Activated CD4-positive, alpha-beta T cell treated with anti-CD3 and anti-CD28 coated beads, Interleukin-2, amount 50 U/mL, for 4 hours (primary cell): ENCODE measurements around the gene ITIH1.

Experiments used
- DNase-seq, 2 experiments: peaks; one replicate each; pipeline ENCODE4 v3.0.0-alpha.2; 2020

Gene ITIH1

DNA sequence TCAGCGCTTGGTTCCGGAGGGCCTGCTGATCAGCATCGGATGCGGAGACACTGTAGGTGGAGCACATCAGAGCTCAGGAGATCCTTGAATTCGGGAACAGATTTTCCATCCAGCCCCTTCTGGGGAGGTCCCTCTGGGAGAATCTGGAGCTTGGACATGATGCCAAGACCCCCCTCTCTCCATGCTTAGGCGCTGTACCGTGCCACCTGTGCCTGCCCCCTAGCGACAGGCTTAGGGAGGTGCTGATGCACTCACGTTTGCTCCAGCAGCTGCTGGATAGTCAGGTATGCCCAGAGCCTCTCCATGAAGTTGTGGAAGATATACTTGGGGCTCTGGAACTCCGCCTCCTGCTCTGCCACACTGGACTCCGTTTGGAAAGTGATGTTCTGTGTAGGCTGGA, 43.3 kb downstream of the ITIH1 start:
- DNase-seq: no peak

DNA sequence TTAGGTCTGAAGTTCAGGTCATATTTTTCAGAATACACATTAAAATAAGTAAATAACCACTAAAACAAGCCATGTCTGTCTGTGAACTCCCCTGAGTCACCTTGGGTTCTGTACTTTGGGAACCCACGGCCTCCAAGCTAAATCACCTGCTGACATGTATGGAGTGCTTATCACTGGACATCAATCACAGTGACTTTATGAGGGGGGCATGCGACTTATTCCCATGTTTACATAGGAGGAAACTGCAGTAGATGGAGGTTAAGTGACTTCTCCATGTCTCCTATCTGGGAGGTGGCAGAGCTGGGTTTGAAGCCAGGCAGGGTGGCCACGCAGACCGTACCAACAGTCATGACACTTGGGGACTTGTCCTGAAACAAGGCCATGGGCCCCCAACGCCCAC, 45.0 kb downstream of the ITIH1 start:
- DNase-seq: no peak

DNA sequence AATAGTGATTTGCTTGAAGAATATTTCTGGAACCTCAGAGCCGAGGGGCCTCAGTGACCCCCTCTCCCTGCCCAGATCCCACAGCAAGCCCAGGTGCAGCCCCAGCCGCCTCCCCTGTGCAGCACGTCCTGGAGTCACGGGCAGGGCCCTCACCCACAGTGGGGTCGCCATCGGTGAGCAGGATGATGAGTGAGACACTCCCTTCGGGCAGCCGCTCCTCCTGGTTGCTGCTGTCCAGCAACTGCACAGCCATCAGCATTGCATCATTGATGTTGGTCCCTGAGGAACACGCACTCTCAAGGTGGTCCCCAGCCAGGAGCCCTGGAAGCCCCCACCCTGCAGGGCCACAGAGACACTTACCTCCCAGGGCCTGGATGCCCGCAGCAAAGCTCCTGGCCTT, 46.6 kb downstream of the ITIH1 start:
- DNase-seq: no peak

DNA sequence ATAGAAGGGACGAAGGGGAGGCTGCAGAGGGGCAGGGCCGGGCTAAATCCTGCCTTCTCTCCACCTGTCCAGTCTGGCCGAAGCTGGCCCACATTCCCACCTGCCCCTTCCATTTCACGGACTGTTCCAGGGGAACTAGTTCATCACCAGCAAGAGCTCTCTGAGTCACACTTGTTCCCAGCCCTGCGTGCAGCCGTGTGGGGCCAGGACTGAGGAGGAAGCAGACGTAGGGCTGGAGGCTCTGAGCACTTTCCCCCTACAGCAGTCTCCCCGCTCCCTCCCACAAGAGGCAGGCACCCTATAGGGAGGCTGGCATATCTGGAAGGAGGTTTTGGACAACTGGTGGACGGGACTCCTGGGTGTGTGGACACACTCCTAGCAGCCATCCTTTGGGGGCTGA, 50.0 kb downstream of the ITIH1 start:
- DNase-seq: no peak

DNA sequence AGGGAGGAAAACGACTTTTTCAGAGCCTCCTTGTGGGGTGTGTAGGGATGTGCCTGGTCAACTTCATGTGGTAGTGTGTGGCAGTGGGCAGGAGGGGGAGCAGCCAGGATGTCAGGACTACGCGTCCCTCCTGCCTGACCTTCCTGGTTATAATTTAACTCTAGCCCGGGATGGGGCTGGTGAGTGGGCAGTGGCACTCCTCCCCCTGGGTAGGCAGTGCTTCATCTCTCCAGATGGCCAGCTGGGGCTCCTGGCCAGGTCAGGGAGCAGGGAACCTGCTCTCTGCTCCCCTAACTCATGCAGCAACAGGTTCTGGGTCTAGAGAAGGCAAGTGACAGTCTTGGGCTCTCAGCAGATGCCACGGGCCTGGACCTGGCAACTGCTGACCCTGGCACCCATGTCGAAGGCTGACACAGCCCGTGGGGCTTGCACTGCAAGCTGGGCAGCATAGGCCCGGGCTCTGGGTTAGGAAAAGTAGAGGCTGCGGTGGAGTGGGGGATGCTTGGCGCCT, 50.5 kb downstream of the ITIH1 start:
- no peak for DNase-seq

DNA sequence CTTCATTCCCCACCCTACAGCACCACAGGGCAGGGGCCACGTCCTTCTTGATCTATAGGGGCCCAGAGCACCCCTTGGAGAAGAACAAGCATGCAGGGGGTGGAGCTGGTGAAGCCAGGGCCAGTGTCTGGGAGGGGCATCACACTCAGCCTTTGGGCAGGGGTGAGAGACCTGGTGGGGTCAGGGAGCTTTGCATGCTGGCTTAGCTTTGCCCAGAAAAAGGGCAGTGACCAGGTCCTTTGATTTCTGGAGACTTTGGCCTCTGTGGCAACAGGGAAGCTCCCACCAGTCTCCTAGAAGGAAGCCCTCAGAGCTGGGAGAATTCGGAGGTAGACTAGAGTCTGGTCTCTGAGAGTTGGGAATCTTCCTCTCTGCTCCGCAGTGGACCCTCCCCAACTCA, 52.1 kb downstream of the ITIH1 start:
- no peak for DNase-seq

DNA sequence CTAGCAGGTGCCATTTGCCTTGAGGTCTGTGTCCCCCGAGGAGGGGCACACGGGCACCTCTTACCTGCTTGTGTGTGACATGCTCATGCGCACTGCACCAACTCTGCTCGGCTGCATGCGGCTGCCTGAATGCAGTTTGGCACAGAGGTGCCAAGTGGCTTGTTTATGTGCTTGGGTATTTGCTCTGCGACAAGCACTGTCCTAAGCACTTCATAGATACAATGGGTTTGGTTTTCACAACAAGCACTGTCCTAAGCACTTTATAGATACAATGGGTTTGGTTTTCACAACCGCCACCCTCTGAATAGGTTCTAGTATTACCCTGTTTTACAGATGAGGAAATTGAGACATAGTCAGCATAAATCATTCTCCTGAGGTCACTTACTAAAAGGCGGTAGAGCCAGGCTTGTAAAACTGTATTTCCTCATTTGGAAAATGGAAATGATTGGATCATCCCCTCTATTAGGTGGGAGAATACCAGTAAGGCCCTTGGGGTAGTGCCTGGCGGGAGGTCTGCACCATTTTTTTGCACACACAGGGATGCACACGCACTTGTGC, 52.6 kb downstream of the ITIH1 start:
- no peak for DNase-seq

DNA sequence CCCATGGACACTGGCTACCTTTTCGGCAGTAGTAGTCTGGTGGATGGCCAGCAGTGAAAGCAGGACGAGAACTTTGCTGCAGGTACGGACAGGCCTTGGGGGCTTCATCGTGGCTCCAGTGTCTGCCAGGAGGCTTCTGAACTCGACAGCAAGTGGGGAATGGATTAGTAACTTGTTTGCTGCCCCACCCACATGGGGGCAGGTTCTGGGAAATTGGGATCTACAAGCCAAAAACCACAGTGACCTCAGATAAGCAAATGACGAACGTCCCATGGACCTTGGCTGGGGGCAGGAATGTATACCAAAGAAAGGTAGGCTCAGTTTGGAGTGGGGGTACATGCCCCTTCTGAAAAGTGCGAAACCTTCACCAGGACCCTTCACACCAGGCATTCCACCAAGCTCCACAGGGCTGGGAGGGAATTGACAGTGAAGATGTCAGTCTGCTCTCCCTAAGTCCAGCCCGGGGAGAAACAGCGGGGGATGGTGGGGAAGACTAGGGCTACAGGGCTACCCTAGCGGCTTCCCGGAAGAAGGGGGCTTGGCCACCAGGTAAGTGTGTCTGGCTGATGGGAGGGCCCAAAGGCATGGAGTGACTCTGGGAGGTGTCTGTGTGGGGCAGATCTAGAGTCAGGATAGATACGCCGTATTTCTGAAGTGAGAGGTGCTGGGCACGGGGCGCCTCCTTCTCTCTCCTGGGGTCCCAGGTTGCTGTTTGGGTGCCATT, 53.3 kb downstream of the ITIH1 start, which contains the start of gene ITIH4:
ITIH4 (minus strand) TSS at position 138 of the 724 bp plus-strand sequence; CDS start at position 108, 30 bp downstream.
- no peak for DNase-seq

DNA sequence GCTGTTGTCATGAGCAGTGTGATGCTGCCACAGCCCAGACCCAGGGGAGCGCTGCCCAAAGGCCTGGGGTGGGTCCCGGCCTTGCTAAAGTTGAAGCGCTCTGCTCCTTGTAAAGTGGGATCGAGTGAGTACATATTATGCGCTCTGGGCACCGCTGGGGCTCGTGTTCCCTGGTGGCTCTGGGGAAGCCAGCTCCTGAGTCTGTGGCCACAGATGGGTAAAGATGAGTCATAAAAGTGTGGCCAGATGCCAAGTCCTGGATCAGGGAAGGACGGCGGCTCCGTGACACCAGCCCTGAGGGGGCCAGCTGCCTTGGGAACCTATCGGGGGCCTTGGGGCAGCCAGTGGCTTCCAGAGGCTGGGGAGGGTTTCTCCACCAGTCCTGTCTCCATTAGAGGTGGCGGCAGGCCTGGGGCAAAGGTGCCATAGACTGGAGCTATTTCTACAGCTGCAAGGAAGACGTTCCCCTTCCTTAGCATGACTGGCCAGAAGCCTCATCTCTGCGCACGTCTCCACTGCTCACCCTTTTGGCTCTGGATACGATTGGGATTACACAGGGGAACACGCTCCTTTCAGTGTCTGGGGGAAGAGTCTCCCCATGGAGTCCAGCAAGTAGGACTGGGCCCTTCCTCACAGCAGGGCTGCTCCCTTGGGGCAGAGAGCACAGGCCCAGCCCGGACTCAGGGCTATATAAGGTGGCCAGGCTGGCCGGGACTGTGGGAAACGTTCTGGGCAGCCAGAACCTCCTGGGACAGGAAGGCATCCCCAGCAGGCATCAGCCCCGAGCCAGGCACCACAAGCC, 54.3 kb downstream of the ITIH1 start:
- no peak for DNase-seq

DNA sequence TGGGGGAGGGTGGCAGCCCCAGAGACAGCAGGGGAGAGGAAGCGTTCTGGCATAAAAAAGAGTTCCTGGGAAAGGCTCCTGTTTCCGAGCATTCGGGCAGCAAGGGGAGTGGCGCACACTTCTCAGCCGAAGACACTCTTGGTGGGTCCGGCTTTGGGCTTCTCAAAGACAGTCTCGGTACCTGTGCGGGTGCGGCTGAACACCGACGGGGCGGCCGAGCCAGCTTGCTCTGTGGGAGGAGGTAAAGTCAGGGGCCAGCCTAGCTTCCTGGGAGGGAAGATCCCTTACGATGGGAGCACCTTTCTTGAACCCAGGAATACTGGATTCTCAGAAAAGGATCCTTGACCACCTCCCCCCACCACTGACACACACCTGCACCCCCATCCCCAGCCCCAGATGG, 55.8 kb downstream of the ITIH1 start:
- DNase-seq: no peak

DNA sequence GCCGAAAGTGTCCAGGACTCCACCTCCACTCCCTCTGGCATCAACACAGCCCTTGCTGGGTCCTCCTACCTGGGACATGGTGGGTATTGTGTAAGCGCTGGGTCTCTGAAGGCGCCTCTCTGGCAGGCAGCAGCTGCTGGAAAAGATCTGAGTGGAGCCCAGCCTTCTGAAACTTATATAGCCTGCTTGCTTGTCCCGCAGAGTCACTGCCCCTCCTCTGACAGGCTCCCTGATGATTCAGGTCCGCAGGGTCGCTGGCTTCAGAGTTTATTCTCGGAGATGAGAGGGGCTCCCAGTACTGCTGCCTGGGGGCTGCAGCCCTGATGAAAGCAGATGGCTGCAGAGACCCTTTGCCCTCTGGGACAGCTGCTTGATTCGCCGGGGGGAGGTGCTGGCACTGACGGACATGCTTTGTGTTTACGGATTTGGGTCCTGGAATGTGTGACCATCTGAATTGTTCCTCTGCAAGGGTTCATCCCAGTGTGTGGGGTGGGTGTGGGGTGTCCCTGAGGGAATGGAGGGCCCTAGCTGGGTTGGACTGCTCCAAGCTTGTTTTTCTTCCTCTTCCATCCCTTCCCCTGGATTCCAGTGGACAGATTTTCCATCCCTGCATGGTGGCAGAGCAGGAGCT, 57.6 kb downstream of the ITIH1 start, which contains the start of gene MUSTN1:
MUSTN1 (minus strand) TSS at position 149 of the 631 bp plus-strand sequence; CDS start at position 78, 71 bp downstream.
- no peak for DNase-seq

DNA sequence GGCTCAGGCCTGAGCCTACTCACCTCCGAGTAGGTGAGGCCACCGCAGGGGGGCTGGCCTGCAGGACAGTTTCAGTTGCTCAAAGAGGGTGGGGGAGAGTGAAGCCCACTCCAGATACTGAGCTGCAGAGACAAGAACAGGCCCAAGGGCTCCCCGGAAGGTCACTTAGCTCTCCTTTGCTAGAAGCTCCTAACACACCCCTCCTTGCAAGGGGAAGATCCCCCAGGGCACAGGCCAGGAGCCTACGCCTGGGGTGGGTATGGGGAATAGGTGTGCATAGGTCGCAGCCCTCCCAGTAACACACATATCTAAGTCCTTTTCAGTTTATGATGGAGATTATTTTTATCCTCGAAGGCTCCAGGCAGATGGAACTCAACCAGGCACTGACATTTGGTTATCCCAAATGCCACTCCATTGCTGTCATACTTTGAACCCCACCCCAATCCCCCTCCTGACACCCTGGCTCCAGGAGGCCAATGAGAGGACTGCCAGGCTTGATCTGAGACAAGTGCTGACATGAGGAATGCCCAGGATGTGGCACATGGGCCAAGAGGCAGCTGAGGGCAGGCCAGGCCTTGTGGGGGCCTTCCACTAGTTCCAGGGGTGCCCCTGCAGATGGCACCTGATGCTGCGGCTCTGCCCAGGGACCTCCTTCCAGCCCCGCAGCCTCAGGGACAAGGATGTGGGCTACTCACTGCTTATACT, 58.5 kb downstream of the ITIH1 start:
- DNase-seq: no peak

DNA sequence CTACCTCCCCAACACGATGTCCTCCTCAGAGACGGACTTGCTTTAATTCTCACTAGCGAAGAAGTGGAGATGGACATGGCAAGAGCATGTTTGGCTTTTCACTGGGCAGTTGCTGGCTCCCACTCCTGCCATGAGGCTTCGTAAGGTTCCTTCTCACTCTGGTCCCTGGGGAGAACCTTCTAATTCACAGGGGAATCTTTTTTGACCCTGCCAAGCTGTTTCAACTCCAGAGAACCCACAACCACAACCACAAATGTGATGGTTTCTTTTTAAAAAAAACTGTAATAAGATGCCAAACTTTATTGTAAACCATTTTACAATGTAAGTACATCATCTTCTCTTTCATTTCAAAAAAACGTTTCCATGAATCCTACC, 59.1 kb downstream of the ITIH1 start:
- DNase-seq: no peak

DNA sequence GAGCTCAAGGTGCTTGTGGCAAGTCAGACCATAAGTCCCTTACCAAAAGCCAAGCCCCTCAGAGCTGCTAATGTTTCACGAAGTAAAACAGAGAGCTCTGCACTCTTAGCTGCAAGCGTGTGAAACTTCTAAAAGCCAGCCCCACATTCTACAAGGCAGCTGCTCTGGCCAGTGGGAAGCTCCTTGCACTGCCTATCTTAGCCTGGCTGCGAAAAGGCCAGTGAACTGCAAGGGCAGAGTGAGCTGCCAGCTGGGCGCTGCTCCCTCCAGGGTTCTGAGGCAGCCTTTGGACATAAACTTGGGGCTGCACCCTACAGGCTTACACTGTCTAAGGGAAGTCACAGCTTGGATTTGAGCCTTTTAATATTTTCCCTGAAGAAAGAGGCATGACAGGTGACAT, 59.6 kb downstream of the ITIH1 start:
- DNase-seq: no peak

DNA sequence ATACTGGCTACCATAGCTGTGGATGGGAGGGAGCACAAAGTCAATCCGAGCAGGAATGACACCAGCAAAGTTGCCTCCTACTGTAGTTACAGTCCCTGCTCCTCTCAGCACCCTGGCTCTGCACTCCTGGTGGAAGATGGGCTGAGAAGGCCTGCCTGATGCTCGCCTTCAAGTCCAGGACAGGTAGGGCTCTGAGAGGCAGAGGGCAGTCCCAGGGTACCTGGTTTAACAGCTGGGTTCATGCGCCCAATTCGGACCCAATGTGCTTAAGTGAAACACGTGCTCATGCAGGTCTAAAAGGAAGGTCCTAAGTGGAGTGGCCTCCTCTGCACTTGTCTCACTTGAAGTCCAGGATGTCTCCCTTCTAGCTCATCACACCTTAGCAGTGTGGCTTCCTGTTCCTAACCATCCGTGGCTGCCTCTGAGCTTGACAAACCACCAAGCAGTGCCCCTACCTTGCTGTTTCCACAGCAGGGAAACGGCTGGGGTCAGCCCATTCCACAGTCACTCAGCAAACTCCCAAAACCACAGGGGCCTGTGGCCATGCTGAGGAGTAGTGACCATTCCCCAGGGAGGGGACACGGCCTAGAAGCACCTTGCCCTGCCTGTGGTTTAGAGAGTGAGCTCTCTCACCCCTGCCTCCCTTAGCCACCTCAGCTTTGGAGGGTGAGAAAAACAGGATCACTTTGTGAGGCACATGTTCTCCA, 61.3 kb downstream of the ITIH1 start:
- DNase-seq: no peak

DNA sequence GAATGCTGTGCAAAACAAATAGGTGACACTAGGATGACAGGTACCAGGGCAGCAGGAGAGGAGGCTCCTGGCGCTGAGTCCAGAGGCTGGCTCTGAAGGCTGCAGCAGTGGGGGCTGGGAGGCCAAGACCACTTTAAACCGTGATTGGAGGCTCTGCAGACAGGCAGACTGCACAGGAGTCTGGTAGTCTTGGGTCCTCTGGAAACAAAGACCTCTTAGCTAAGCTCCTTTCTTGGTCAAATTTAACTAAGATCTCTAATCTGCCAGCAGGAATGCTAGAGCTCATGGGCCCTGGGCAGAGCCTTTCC, 61.8 kb downstream of the ITIH1 start:
- no peak for DNase-seq

DNA sequence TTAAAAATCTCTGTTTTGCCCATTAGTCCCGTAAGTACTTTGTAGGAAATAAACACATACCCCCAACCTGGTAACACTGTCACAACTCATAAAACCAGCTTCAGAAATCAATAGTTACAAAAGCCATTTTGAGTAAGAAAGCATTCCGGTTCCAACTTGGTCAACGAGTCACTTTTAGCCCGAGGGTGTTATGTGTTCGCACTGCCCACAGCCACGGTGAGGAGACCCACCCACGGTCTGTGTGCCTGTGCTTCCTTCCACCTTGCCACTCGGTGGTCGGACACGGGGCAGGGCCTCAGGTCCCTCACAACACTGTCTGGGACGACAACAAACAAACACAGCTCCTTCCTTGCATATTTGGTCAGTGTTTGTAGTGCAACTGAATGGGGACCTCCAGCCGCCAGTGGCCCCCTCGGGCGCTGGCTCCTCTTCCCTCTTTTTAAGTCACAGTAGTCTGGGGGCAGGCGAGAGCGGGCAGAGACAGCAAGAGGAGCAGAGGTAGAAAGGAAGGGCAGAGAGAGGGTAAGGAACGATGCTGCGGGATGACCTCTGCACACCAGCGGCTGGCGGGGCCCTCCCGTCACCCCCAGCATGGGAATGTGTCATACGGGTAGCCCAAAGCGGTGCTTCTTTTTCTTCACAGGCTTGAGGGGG, 62.6 kb downstream of the ITIH1 start:
- DNase-seq: no peak

DNA sequence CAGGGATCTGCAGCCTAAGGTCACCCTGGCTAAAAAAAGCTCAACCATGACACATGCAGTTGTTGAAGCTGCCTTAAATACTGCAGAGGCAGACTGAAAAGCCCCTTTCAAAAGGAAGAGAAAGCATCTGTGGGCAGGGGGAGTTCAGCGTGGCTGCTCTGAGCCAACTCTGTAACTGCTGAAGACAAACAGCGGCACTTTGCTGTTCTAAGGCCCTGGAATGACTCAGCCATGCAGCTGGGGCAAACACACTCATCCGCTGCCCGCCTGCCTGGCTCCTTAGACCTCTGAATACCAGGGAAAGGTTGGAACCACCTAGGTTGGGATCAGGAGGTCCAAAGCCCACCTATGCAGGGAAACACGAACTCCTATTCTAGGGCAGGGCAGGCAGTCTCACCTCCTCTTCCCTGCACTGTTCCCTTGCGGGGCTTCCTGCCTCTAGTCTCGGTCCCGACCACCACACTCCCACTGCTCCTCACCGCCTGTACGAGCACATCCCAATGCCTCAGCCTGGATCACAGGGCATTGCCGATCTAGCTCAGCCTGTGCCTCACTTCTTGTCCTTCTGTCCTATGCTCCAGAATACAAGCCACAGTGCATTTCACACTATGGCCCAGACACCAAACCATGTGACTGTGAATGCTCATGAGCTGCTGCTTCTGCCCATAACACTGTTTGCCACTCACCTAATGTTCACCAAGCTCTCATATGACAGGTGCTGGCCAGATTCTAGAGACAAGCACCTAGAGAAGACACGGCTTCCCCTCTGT, 64.0 kb downstream of the ITIH1 start:
- no peak for DNase-seq
